Esophagus squamous epithelium (tissue), 5 donors: ENCODE results near the gene FABP6. TPM values are rescaled to one million over a fixed set of nuclear protein-coding genes. Genes with fewer than 3 reads are reported as not detected.
"Not testable (repeated sequence)": the region's sequence is repeated elsewhere in the genome, so short reads cannot be mapped to it uniquely, and the experiment has no call there.

ENCODE experiments used
- DNase-seq: peaks from one replicate; lab custom pipeline; 2025; lab: John Stamatoyannopoulos, UW
- H3K27ac ChIP-seq, 4 donors: fragments of 200-600 bp; sonication (generic); one replicate each; pipeline ENCODE4 v1.5.1; 2016 to 2019; ENCODE audit warnings: mild to moderate bottlenecking in 1 of 4
- H3K27me3 ChIP-seq, 4 donors: fragments of 200-600 bp; sonication (generic); 1 replicate in 3 of 4; 2 replicates in 1 of 4; pipeline versions ENCODE4 v1.5.1 to v1.6.0; 2017 to 2021; ENCODE audit warnings: antibody characterized with exemption in 1 of 4
- H3K36me3 ChIP-seq, 3 donors: fragments of 200-600 bp; sonication (generic); one replicate each; pipeline ENCODE4 v1.5.1; 2016 to 2019
- H3K4me1 ChIP-seq, 3 donors: fragments of 200-600 bp; sonication (generic); one replicate each; pipeline ENCODE4 v1.5.1; 2017 to 2019
- H3K4me3 ChIP-seq, 4 donors: fragments of 200-600 bp; sonication (generic); 1 replicate in 3 of 4; 2 replicates in 1 of 4; pipeline ENCODE4 v1.5.1; 2016 to 2019; ENCODE audit warnings: mild to moderate bottlenecking in 2 of 4, moderate library complexity in 1 of 4
- H3K9me3 ChIP-seq, 3 donors: fragments of 200-600 bp; sonication (generic); one replicate each; pipeline ENCODE4 v1.5.1; 2016 to 2019
- POLR2A ChIP-seq, 4 donors: fragments of 450-650 bp; IDR thresholded peaks; one replicate each; pipeline ENCODE4 v1.6.1; 2017; ENCODE audit warnings: antibody characterized with exemption in 4 of 4, mild to moderate bottlenecking in 4 of 4, moderate library complexity in 3 of 4
- WGBS, 2 donors: methylation state at CpG; one replicate each; pipeline ENCODE4 v1.1.5; 2018; 5-methylcytosine and 5-hydroxymethylcytosine counted together
- intact Hi-C: fragments of 100-400 bp; cut with DNase I; formaldehyde crosslinking; loops from one replicate; pipeline ENCODE4 v1.15.0; 2022
- total RNA-seq, 4 donors: library from RNA; depleted of rRNA; stranded (reverse); fragments of >200 nt; gene quantifications; one replicate each; pipeline ENCODE4 v1.1.0, GENCODE V29; 2016
- TF ChIP-seq, protein P1 (sequence below), 6 experiments: fragments of 450-650 bp in 4 of 6; fragments of 200-600 bp in 2 of 6; sonication (generic) in 2 of 6; IDR thresholded peaks; one replicate each; pipeline ENCODE4 v1.5.1; 2016 to 2019; ENCODE audit warnings: antibody characterized with exemption in 6 of 6, mild to moderate bottlenecking in 4 of 6, moderate library complexity in 4 of 6
- donor health status: DM: yes; HTN: yes; CAD: no.

FABP6 gene
- total RNA-seq, 4 donors from 2014 or later: 7.2 TPM; not detected in 3

DNA sequence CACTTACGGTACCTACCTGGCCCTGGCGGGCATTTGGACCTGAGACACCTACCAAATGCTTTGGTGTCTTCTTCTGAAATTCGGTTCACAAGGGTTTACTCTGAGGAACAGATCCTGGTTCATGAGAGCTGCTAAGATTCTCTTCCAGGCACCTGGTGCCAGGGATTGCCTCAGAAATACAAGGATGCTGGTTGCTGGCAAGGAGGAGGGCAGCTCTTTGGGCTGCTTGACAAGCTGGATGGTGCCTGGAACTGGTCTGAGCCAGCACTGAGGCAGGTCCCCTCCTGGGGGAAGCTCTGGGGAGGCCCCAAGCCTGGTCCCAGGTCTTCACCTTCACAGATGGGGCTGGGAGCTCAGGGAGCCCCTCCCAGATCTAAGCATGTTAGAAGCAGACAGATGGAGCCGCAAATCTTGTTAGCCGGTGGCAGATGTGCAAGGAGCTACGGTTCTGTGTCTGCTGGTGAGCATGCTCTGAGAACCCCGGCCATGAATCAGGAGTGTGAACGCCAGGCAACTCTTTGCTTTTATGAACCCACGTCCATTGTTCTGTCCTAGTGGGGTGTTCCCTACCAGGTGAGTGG is 16.3 kb downstream of the FABP6 start:
- Histone ChIP-seq H3K9me3 (no peaks in the 10 kb centered on the region), H3K4me1 (peaks cover 0 to 7% (median 0%) of the 10 kb centered on the region in 3 donors), H3K36me3 (no peaks in the 10 kb centered on the region), H3K4me3 (no peak overlapping the region), H3K27ac (no peak overlapping the region), H3K27me3 (no peaks in the 10 kb centered on the region)
- intact Hi-C loops: no loop called here
- WGBS, 2 donors: 33 to 71% methylated on average over 3 to 4 of the region's 9 CpGs
- no peak for DNase-seq
- TF ChIP-seq, protein P1, sequence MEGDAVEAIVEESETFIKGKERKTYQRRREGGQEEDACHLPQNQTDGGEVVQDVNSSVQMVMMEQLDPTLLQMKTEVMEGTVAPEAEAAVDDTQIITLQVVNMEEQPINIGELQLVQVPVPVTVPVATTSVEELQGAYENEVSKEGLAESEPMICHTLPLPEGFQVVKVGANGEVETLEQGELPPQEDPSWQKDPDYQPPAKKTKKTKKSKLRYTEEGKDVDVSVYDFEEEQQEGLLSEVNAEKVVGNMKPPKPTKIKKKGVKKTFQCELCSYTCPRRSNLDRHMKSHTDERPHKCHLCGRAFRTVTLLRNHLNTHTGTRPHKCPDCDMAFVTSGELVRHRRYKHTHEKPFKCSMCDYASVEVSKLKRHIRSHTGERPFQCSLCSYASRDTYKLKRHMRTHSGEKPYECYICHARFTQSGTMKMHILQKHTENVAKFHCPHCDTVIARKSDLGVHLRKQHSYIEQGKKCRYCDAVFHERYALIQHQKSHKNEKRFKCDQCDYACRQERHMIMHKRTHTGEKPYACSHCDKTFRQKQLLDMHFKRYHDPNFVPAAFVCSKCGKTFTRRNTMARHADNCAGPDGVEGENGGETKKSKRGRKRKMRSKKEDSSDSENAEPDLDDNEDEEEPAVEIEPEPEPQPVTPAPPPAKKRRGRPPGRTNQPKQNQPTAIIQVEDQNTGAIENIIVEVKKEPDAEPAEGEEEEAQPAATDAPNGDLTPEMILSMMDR (IDR thresholded peaks at IDR 0.05): no peak
- no peak for TF ChIP-seq POLR2A (IDR thresholded peaks at IDR 0.05)

DNA sequence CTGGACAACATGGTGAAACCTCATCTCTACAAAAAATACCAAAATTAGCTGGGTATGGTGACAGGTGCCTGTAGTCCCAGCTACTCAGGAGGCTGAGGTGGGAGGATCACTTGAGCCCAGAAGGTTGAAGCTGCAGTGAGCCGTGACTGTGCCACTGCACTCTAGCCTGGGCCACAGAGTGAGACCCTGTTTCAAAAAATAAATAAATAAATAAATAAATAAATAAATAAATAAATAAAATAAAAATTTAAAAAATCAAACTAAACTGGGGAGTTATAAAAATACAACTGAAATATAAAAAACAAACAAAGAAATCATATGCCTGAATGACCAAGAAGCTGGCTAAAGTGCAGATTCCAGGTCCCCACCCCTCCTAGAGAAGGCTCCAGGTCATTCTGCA is 20.3 kb downstream of the FABP6 start:
- peaks cover 0 to 19% (median 0%) of the 10 kb centered on the region in 3 donors for H3K36me3 ChIP-seq
- H3K4me1 ChIP-seq, intact Hi-C loops, H3K4me3 ChIP-seq, H3K27ac ChIP-seq, H3K27me3 ChIP-seq, H3K9me3 ChIP-seq, DNase-seq: not testable (repeated sequence)
- WGBS, 2 donors: 63 to 75% methylated on average over 1 of the region's 1 CpG

DNA sequence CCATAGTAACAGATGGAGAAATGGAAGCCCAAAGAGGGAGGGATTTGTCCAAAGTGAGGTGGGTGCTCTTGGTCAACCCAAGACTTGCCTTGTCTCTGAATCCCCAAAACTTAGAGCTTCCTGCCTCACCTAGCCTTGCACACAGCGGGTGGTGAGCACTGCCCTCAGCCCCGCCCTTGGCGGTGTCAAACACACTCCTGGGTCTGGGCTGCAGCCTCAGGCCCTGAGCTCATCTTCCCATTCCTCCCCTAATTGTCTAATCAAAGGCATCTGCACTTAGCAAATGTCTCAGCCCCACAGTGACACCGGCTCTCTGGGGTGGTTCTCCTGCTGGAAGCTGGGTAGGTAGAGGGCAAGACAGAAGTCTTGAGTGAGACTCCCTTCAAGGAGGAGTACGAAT is 20.9 kb downstream of the FABP6 start:
- intact Hi-C loops: no loop called here
- TF ChIP-seq, protein P1 (IDR thresholded peaks at IDR 0.05): no peak
- no peak for TF ChIP-seq POLR2A (IDR thresholded peaks at IDR 0.05)
- no peak for DNase-seq
- Histone ChIP-seq H3K4me3 (no peak overlapping the region), H3K9me3 (no peaks in the 10 kb centered on the region), H3K36me3 (peaks cover 0 to 19% (median 0%) of the 10 kb centered on the region in 3 donors), H3K4me1 (peaks cover 0 to 7% (median 0%) of the 10 kb centered on the region in 3 donors), H3K27ac (no peak overlapping the region), H3K27me3 (no peaks in the 10 kb centered on the region)
- WGBS, 2 donors: 79% methylated on average over 5 of the region's 5 CpGs

DNA sequence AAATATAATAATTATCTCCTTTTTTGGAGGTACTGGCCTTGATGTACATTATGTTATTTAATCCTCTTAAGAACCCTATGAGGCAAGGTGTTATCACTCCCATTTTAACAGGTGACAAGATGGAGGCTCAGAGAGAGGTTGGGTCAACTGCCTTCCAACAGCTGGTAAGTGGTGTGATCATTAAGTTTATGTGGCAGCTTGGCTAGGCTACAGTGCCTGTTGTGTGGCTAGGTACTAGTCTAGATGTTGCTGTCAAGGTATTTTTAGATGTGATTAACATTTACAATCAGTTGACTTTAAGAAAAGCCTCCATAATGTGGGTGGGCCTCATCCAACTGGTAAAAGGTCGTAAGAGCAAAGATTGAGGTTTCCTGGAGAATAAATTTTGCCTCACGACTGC is 21.5 kb downstream of the FABP6 start:
- Histone ChIP-seq H3K9me3 (no peaks in the 10 kb centered on the region), H3K27me3 (no peaks in the 10 kb centered on the region), H3K4me3 (no peak overlapping the region), H3K36me3 (peaks cover 0 to 19% (median 0%) of the 10 kb centered on the region in 3 donors), H3K4me1 (peaks cover 0 to 7% (median 0%) of the 10 kb centered on the region in 3 donors), H3K27ac (no peak overlapping the region)
- intact Hi-C loops: no loop called here
- 75 to 83% methylated on average over 2 of the region's 2 CpGs for WGBS, 2 donors
- TF ChIP-seq POLR2A (IDR thresholded peaks at IDR 0.05): no peak
- TF ChIP-seq, protein P1 (IDR thresholded peaks at IDR 0.05): no peak
- no peak for DNase-seq

DNA sequence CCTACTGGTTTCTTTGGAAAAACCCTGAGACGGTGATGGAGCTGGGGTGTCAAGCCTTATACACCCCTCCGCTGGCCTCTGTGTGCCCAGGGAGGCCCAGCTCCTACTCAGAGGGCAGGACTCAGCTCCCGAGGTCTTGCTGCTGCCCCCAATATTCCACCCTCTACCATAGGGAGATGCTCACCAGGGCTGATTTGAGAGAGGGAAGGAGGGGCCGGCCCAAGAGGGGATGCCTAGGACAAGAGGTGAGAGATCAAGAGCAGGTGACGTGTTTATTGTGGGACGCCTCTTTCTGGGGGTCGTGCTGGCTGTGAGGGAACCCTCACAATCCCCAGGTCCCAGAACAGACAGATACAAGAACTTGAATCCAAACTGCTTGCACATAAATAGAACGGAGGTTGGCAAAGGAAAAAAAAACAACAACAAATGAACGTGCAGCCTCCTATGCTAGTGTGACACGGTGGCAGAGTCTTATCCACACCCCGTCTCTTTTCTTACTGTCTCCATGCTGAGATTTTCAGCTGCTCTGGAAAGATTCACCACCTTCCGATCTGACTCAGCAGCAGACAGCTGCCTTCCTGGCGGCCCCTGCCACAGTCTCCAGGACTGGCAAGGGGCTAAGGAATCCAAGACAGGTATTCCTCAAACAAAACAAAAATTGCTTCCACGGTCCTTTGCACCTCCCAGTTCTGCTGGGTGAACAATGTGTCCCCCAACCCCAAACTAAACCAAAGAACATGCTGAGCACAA is 22.3 kb downstream of the FABP6 start:
- Histone ChIP-seq H3K4me1 (peaks cover 0 to 7% (median 0%) of the 10 kb centered on the region in 3 donors), H3K36me3 (peaks cover 0 to 19% (median 0%) of the 10 kb centered on the region in 3 donors), H3K9me3 (no peaks in the 10 kb centered on the region), H3K27ac (no peak overlapping the region), H3K4me3 (no peak overlapping the region), H3K27me3 (no peaks in the 10 kb centered on the region)
- WGBS, 2 donors: 81 to 83% methylated on average over 9 to 11 of the region's 14 CpGs
- DNase-seq: no peak
- TF ChIP-seq, protein P1 (IDR thresholded peaks at IDR 0.05): no peak
- no peak for TF ChIP-seq POLR2A (IDR thresholded peaks at IDR 0.05)
- intact Hi-C loops: no loop called here
